GM21576 (cell line): ENCODE results near the gene CDK10.

Experiments used
- ATAC-seq: cut with Tn5 transposase; IDR thresholded peaks from one replicate; pipeline ENCODE4 v1.9.1; 2021; ENCODE audit warnings: mild to moderate bottlenecking, moderate library complexity; ENCODE audit not compliant: unreplicated experiment

Gene CDK10

GRCh38 chr16:89732142-89732917 is 45.8 kb downstream of the CDK10 start:
- no peak for ATAC-seq

DNA sequence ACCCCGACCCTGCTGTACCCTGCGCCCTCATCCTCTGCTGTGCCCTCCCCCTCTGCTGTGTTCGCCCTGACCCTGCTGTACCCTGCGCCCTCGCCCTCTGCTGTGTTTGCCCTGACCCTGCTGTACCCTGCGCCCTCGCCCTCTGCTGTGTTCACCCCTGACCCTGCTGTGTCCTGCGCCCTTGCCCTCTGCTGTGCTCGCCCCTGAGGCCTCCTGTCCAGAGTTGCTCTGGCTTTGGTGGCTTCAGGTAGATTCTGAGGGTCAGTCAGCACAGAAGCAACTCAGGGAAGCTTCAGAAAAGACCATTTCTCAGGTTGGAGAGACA is 46.4 kb downstream of the CDK10 start:
- ATAC-seq, result no peak

GRCh38 chr16:89733322-89733721 is 46.8 kb downstream of the CDK10 start:
- no peak for ATAC-seq

DNA sequence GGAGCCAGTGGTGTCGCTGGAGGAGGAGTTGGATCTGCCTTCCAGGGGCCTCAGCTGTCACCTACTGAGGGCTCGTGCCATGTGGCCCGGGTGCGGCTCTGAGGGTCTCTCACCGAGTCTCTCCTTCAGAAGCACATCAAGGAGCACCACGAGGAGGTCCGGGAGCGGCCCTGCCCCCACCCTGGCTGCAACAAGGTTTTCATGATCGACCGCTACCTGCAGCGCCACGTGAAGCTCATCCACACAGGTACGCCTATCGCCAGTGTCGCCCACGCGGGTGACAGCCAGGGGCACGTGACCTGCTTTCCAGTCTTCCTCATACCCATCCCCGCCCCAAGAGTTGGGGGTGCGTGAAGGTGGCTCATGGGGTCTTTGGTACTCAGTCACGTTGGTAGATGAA is 47.3 kb downstream of the CDK10 start:
- no peak for ATAC-seq

- no peak for ATAC-seq
Measured at GRCh38 chr16:89736554-89736953, 50.1 kb downstream of the CDK10 start.

DNA sequence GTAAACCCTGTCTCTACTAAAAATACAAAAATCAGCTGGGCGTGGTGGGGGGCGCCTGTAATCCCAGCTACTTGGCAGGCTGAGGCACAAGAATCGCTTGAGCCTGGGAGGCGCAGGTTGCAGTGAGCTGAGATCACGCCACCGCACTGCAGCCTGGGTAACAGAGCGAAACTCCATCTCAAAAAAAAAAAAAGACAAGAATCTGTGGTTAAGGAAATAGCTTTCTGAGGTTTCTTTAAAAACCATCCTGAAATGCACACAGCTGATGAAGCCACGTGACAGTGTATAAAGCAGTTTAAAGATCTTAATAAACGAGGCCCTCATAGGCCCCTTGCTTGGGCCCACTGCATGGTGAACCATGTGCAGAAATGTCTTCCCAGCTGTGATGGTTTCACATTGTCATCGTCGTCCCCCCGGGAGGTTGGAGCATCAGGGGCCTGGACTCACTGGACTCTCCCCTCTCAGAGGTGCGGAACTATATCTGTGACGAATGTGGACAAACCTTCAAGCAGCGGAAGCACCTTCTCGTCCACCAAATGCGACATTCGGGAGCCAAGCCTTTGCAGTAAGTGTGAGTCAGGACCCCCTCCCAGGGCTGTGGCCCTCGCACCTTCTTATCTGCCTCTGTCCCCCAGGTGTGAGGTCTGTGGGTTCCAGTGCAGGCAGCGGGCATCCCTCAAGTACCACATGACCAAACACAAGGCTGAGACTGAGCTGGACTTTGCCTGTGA is 51.0 kb downstream of the CDK10 start:
- ATAC-seq, result no peak

DNA sequence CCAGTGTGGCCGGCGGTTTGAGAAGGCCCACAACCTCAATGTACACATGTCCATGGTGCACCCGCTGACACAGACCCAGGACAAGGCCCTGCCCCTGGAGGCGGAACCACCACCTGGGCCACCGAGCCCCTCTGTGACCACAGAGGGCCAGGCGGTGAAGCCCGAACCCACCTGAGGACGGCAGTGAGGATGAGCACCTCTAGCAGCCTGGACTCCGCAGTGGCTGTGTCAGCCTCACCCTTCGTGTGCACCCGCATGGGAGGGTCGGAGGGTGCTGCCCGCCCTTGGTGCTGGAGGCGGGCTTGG is 51.5 kb downstream of the CDK10 start:
- no peak for ATAC-seq

GRCh38 chr16:89738538-89739317 is 52.2 kb downstream of the CDK10 start:
- ATAC-seq, result no peak

DNA sequence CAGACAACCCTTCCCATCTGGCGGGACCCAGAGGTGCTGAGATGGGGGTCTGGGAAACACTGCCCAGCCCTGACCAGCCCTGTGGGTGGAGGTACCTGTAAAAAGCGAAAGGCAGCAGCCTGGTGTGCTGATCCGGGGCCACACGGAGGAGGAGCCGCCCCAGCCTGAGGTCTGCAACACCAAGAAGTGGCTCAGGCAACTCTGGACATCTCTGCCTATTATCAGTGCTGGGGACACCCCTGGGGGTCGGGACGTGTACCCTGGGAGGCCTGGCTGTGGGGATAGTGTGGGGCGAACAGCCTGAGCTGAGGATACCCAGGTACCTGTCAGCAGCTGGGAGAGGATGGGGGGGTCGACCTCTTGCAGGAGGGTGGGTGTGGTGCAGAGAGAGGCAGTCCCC is 52.9 kb downstream of the CDK10 start:
- no peak for ATAC-seq

DNA sequence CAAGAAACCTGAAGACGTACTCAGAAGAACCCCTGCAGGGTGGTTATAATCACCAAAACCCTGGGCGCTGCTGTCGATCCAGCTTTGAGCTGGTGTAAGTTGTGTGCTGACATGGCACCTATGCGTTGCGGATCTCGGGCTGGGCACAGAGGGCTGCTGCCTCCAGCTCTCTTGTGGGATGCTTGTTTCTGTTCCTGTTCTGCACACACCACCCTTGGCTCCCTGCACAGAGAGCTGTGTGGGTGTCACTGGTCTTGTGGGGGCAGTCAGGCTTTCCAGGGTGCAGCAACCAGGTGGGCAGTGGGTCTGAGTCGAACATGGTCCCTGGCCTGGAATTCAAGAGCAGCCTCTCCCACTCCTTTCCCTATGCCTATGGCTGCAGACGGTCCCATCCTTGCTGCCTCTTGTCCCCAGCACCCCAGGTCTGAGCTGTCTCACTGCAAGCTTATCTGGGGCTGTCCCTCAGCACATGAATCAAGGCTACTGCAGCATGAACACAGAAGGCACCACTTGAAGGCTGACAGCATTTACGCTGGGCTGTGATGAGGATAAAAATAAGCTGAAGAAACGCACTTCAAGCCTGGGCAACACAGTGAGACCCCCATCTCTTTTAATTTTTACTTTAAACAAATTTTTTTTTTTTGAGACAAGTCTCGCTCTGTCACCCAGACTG is 55.0 kb downstream of the CDK10 start:
- ATAC-seq, result no peak

- no peak for ATAC-seq
Measured at GRCh38 chr16:89742948-89743347, 56.5 kb downstream of the CDK10 start.

- no peak for ATAC-seq
Measured at GRCh38 chr16:89744813-89745212, 58.3 kb downstream of the CDK10 start.
